Muscle of arm (tissue), 12 donors: ENCODE data around the gene SLC35F3. TPM values are rescaled to one million over a fixed set of nuclear protein-coding genes. Genes with fewer than 3 reads are reported as not detected.
"Not testable (repeated sequence)": the region's sequence is repeated elsewhere in the genome, so short reads cannot be mapped to it uniquely, and the experiment has no call there.

Experiments
- DNase-seq: peaks from one replicate; pipeline ENCODE4 v3.0.0-alpha.2; 2013
- polyA plus RNA-seq, 12 donors: library from polyadenylated mRNA; unstranded; fragments of 120-200 nt; gene quantifications; one replicate each; pipeline ENCODE4 v1.2.1, GENCODE V29; 2013; ENCODE audit not compliant: insufficient read length in 12 of 12

Gene SLC35F3
- polyA plus RNA-seq, 12 donors, result 0.30 to 0.93 (median 0.47) TPM; not detected in 2

DNA sequence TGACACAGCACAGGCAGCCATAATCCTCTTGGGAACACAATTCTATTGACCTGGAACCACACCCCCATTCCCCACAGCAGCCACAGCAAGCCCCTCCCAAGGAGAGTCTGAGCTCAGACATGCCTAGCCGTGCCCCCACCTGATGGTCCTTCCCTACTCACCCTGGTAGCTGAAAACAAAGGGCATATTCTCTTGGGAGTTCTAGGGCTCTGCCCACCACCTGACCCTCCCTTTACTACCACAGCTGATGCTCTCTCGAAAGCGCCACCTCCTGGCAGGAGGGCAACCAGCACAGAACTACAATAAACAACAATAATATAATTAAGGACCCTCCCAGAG, 283.9 kb downstream of the SLC35F3 start:
- no peak for DNase-seq

- DNase-seq, result no peak
These were observed 293.4 kb downstream of the SLC35F3 start for GRCh38 chr1:234197839-234198238.

DNA sequence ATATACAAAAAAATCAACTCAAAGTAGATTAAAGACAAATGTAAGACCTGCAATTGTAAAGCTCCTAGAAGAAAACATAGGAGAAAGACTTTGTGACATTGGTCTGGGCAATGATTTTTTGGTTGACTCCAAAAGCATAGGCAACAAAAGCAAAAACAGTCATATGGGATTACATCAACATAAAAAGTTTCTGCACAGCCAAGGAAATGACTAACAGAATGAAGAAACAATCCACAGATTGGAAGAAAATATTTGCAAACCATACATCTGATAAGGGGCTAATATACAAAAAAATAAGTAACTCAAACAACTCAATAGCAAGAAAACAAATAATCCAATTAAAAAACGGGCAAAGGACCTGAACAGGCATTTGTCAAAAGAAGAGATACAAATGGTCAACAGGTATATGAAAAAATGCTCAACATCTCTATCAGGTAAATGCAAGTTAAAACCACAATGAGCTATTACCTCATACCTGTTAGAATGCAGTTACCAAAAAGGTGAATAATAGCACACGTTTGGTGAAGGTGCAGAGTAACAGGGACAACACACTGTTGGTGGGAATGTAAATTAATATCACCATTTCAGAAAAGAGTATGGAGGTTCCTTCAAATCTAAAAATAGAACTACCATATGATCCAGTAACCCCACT, 295.1 kb downstream of the SLC35F3 start:
- DNase-seq, result no peak

- DNase-seq, result no peak
These were observed 296.1 kb downstream of the SLC35F3 start for GRCh38 chr1:234200566-234200965.

- no peak for DNase-seq
These were observed 297.1 kb downstream of the SLC35F3 start for GRCh38 chr1:234201600-234201999.

GRCh38 chr1:234205966-234206365, 301.5 kb downstream of the SLC35F3 start:
- no peak for DNase-seq

- DNase-seq, result no peak
These were observed 302.3 kb downstream of the SLC35F3 start for GRCh38 chr1:234206651-234207284.

GRCh38 chr1:234208351-234208750, 303.9 kb downstream of the SLC35F3 start:
- DNase-seq, result no peak

DNA sequence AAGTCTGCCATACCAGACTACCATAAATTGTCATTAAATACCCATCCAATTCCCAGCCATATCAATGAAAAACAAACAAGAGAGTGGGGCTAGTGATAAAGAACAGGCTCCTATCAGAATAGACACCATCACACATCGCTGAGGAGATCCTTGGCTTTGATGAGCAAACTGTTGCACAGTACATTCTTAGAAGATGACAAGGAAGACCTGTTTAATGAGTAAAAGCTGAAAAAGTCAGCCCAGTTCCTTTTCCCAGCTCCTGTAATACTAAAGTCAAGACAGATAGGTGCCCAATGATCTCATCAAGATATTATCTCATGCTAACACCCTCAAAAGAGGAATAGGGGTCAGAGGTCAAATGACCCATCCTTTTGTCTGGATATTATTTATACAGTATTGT, 304.3 kb downstream of the SLC35F3 start:
- DNase-seq, result no peak

GRCh38 chr1:234210429-234210828, 306.0 kb downstream of the SLC35F3 start:
- DNase-seq, result not testable (repeated sequence)

DNA sequence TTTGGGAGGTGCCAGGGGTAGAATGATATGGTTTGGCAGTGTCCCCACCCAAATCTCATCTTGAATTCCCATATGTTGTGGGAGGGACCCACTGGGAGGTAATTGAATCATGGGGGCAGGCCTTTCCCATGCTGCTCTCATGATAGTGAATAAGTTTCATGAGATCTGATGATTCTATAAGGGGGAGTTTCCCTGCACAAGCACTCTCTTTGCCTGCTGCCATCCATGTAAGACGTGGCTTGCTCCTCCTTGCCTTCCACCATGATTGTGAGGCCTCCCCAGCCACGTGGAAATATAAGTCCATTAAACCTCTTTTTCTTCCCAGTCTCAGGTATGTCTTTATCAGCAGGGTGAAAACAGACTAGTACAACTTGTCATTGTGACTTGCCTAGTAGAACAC, 307.4 kb downstream of the SLC35F3 start:
- DNase-seq, result not testable (repeated sequence)

- DNase-seq, result no peak
These were observed 308.5 kb downstream of the SLC35F3 start for GRCh38 chr1:234212764-234213657.

- DNase-seq, result no peak
These were observed 309.2 kb downstream of the SLC35F3 start for GRCh38 chr1:234213658-234214128.

DNA sequence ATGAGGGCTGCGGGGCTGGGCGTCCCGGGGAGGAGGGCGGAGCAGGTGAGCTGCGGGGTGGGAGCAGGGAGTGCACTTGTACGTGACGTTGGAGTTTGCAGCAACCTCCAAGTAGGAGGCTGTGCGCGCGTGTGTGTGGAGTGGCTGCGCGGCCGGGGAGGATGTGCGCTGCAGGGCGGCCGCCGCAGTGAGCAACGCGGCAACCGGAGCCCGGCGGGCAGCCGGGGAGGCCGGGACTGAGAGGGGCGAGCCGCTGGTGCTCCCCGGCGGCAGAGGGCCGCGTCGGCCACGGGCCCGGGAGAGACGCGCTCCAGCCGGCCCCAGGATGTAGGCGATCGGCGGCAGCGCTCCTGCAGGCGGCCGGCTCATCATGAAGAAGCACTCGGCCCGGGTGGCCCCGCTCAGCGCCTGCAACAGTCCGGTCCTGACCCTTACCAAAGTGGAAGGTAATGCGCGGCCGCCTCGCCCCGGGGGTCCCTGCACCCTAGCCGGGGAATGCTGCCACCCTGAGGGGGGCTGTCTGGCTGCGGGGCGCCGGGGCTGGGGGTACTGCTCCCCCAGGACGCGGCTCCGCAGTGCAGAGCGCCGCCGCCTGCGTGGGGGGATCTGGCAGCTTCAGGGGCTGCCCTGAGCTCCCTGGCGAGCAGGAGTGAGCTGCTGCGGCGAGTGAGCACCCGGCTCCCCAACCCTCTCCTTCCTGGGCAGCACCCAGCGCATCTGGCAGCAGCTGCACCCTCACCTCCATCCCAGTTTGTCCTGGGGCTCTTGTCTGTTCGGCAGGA, 309.8 kb downstream of the SLC35F3 start:
- no peak for DNase-seq

DNA sequence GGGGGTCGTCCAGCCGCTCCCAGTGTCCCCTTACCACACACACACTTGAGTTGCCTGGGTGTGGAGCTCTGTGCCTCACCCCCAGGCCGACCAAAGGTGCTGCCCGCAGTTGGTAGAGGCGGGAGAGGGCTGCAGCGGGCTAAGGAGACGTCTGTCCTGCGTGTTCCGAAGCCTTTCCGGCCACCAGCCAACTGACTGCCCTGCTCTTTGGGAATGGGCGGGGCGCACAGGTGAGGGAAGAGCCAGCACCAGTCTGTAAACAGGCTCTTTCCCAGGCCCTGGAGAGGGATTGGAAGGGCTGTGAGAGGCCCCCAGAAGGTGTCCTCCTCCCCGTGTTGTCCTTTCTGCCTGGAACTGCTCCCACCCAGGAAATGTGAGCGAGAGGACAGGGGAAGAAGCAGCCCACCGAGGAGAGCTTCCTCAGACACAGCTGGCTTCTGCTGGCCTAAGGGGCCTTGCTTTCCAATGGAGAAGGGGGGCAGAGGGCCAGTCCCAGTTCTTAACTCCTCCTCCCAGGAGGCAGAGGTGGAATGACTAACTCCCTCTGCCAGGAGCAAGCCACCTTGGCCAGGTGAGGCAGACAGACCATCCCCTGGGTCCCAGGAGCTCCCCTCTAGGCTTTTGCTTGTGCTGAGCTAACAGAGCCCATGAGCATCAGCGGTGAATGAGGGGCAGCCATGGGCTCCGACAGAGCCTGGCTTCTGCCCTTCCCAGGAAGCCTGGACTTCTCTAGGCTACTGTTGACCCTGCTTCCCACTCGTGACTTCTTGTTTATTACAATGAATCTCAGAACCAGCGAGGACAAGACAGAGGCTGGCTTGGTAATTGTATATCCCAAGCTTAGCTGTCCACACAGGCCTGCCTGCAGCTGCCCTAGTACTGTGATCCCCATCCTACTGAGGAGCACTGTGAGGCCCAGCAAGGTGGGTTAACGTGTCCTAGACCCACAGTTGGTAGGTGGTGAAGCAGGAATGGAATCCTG, 310.7 kb downstream of the SLC35F3 start:
- no peak for DNase-seq

GRCh38 chr1:234216116-234216703, 311.7 kb downstream of the SLC35F3 start:
- no peak for DNase-seq

DNA sequence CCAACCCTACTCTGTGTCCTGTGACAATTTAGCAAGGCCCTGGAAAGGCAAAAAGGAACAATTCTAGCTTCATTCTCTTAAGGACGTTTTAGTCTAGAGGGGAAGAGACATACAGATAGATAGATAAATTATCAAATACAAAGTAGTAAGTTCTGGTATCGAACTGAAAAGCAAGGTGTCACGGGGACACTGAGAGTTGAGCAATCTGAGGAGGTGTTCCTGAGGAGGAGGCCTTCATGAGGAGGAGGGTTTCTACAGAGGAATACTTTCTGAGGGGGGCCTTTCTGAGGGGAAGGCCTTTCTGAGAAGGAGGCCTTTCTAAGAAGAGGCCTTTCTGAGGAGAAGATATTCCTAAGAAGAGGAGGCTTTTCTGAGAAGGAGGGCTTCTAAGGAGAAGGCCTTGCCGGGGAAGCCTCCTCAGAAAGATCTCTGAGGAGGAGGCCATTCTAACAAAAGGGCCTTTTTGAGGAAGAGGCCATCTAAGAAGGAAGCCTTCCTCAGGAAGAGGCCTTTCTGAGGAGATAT, 312.9 kb downstream of the SLC35F3 start:
- no peak for DNase-seq

DNA sequence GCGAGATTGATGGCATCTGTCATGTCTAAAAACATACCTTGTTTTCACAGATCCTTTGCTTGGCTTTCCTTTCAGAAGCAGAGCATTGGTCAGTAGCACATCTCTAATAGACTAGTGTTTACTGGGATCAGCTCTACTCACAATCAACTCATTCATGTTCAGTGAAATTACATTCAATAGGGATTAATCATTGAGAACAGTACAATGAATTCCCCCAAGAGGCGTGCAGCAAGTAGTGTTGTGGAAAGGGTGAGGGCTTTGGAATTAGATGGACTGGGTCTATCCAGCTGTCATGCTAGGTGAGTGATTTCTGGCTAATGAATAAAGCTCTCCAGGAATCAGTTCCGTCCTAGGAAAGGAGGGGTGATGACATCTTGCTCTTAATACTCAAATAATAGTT, 313.6 kb downstream of the SLC35F3 start:
- DNase-seq, result no peak

DNA sequence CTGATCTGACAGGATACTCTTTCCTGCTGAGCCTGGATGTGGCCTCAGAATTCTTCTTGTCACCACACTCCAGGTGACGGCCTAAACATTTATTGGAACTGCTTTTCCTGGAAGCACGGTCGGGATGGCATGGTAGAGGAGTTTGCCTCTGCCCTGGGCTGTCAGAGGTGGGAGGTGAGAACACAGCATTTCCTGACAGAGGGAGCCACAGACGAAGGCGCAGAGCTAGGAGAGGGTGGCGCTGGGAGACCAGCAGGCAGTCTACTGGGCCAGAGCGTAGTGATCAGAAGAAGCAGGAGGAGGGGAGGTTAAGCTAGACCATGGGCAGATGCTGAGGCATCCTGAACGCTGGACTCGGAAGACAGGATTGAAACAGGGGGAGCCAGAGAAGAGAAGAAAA, 315.2 kb downstream of the SLC35F3 start:
- DNase-seq, result no peak

GRCh38 chr1:234221601-234222000, 317.1 kb downstream of the SLC35F3 start:
- no peak for DNase-seq
